SK-N-SH treated with all-trans-retinoic acid at 6 μM for 48 hours (cell line): ENCODE measurements around the gene GPR152.

Source experiments
- ARNTL ChIP-seq: fragments of 450-650 bp; formaldehyde crosslinking; IDR thresholded peaks from 2 replicates; pipeline ENCODE4 v1.5.0; 2020; ENCODE audit warnings: low read depth, mild to moderate bottlenecking, moderate library complexity, borderline replicate concordance
- ESRRG ChIP-seq: fragments of 250-450 bp; sonication (Bioruptor Pico); IDR thresholded peaks from 2 replicates; pipeline ENCODE4 v1.6.1; 2021; ENCODE audit warnings: mild to moderate bottlenecking
- RARB ChIP-seq: fragments of 250-450 bp; sonication (Bioruptor Pico); IDR thresholded peaks from 2 replicates; pipeline ENCODE4 v1.8.0; 2021; ENCODE audit warnings: mild to moderate bottlenecking, moderate library complexity
- SNAI2 ChIP-seq: fragments of 250-450 bp; sonication (Bioruptor Pico); IDR thresholded peaks from 2 replicates; pipeline ENCODE4 v1.5.0; 2020; ENCODE audit warnings: mild to moderate bottlenecking, moderate library complexity
- ZNF8 ChIP-seq: fragments of 450-650 bp; formaldehyde crosslinking; IDR thresholded peaks from 2 replicates; pipeline ENCODE4 v1.5.0; 2020; ENCODE audit warnings: mild to moderate bottlenecking, moderate library complexity
- TF ChIP-seq, protein P1 (sequence below): fragments of 250-450 bp; sonication (Bioruptor Pico); IDR thresholded peaks from 2 replicates; pipeline ENCODE4 v1.5.0; 2020; ENCODE audit warnings: mild to moderate bottlenecking, moderate library complexity
- TF ChIP-seq, protein P2 (sequence below): fragments of 250-450 bp; sonication (Bioruptor Pico); IDR thresholded peaks from 2 replicates; pipeline ENCODE4 v1.8.0; 2021; ENCODE audit warnings: low read depth, mild to moderate bottlenecking, moderate library complexity, borderline replicate concordance
- TF ChIP-seq, protein P3 (sequence below): fragments of 250-450 bp; sonication (Bioruptor Pico); IDR thresholded peaks from 2 replicates; pipeline ENCODE4 v1.8.0; 2020; ENCODE audit warnings: mild to moderate bottlenecking, moderate library complexity, borderline replicate concordance
- TF ChIP-seq, protein P4 (sequence below): fragments of 250-450 bp; sonication (Bioruptor Pico); IDR thresholded peaks from 2 replicates; pipeline ENCODE4 v1.5.1; 2020; ENCODE audit warnings: low read depth, mild to moderate bottlenecking, moderate library complexity

DNA sequence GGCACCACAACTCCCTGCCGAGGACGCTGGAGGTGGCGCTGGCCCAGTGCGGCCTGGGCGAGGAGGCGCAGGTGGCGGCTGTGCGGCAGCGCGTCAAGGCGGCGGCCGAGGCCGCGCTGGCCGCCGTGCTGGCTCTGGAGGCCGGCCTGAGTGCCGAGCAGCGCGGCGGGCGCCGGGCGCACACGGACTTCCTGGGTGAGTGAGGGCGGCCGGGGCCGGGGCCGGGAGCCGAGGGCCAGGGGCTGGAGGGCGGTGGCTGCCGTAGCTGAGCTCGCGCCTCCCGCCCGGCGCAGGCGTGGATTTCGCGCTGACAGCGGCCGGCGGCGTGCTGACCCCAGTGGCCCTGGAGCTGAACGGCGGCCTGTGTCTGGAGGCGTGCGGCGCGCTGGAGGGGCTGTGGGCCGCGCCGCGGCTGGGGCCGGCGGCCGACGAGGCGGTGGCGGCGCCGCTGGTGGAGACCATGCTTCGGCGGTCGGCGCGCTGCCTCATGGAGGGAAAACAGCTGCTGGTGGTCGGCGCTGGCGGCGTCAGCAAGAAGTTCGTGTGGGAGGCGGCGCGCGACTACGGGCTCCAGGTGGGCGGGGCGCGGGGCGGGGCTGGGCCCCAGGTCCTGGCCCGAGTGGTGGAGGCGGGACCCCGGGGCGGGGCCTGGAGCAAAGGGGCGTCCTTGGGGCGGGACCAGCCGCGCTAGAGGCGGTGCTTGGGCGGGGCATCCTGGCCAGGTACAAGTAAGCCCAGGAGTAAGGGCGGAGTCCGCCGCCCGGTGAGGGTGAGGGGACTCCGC is 31.7 kb downstream of the GPR152 start:
- TF ChIP-seq RARB (CRISPR knock-in tag) (no peak), ZNF8 (CRISPR knock-in tag) (no peak), SNAI2 (no peak), ARNTL (CRISPR knock-in tag) (no peak), ESRRG (CRISPR knock-in tag) (no peak)
- TF ChIP-seq, protein P1, sequence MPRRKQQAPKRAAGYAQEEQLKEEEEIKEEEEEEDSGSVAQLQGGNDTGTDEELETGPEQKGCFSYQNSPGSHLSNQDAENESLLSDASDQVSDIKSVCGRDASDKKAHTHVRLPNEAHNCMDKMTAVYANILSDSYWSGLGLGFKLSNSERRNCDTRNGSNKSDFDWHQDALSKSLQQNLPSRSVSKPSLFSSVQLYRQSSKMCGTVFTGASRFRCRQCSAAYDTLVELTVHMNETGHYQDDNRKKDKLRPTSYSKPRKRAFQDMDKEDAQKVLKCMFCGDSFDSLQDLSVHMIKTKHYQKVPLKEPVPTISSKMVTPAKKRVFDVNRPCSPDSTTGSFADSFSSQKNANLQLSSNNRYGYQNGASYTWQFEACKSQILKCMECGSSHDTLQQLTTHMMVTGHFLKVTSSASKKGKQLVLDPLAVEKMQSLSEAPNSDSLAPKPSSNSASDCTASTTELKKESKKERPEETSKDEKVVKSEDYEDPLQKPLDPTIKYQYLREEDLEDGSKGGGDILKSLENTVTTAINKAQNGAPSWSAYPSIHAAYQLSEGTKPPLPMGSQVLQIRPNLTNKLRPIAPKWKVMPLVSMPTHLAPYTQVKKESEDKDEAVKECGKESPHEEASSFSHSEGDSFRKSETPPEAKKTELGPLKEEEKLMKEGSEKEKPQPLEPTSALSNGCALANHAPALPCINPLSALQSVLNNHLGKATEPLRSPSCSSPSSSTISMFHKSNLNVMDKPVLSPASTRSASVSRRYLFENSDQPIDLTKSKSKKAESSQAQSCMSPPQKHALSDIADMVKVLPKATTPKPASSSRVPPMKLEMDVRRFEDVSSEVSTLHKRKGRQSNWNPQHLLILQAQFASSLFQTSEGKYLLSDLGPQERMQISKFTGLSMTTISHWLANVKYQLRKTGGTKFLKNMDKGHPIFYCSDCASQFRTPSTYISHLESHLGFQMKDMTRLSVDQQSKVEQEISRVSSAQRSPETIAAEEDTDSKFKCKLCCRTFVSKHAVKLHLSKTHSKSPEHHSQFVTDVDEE (CRISPR knock-in tag), result no peak
- TF ChIP-seq, protein P2, sequence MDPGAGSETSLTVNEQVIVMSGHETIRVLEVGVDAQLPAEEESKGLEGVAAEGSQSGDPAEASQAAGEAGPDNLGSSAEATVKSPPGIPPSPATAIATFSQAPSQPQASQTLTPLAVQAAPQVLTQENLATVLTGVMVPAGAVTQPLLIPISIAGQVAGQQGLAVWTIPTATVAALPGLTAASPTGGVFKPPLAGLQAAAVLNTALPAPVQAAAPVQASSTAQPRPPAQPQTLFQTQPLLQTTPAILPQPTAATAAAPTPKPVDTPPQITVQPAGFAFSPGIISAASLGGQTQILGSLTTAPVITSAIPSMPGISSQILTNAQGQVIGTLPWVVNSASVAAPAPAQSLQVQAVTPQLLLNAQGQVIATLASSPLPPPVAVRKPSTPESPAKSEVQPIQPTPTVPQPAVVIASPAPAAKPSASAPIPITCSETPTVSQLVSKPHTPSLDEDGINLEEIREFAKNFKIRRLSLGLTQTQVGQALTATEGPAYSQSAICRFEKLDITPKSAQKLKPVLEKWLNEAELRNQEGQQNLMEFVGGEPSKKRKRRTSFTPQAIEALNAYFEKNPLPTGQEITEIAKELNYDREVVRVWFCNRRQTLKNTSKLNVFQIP (CRISPR knock-in tag), result no peak
- TF ChIP-seq, protein P3, sequence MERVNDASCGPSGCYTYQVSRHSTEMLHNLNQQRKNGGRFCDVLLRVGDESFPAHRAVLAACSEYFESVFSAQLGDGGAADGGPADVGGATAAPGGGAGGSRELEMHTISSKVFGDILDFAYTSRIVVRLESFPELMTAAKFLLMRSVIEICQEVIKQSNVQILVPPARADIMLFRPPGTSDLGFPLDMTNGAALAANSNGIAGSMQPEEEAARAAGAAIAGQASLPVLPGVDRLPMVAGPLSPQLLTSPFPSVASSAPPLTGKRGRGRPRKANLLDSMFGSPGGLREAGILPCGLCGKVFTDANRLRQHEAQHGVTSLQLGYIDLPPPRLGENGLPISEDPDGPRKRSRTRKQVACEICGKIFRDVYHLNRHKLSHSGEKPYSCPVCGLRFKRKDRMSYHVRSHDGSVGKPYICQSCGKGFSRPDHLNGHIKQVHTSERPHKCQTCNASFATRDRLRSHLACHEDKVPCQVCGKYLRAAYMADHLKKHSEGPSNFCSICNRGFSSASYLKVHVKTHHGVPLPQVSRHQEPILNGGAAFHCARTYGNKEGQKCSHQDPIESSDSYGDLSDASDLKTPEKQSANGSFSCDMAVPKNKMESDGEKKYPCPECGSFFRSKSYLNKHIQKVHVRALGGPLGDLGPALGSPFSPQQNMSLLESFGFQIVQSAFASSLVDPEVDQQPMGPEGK (CRISPR knock-in tag), result no peak
- TF ChIP-seq, protein P4, sequence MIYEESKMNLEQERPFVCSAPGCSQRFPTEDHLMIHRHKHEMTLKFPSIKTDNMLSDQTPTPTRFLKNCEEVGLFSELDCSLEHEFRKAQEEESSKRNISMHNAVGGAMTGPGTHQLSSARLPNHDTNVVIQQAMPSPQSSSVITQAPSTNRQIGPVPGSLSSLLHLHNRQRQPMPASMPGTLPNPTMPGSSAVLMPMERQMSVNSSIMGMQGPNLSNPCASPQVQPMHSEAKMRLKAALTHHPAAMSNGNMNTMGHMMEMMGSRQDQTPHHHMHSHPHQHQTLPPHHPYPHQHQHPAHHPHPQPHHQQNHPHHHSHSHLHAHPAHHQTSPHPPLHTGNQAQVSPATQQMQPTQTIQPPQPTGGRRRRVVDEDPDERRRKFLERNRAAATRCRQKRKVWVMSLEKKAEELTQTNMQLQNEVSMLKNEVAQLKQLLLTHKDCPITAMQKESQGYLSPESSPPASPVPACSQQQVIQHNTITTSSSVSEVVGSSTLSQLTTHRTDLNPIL (CRISPR knock-in tag), result no peak
